Cortex of kidney (tissue), 1 donor: Measurements from ENCODE around the gene EXOSC2.

Source experiments
- DNase-seq: peaks from one replicate; lab custom pipeline; 2025; lab: John Stamatoyannopoulos, UW

Gene EXOSC2

DNA sequence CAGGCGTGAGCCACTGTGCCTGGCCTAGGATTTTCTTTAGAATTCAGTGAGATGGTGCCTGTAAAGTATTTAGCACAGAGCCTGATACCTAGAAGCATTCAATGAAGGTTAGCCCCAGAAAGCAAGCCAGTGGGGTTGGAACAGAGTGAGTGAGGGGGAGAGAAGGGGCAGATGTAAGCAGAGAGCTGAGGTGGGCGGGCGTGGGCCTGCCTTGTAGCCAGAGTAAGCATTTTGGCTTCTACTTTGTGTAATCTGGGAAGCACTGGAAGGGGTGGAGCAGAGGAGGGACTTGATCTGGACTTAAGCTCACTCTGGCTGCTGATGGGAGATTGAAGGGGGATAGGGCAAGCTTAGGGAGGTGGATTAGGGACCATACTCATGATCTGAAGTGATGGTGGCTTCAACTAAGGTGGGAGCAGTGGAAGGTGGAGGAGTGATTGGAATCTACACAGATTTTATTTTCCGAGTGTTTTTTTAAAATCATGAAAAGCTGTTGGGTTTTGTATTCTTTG, 2.6 kb downstream of the EXOSC2 start:
- no peak for DNase-seq

DNA sequence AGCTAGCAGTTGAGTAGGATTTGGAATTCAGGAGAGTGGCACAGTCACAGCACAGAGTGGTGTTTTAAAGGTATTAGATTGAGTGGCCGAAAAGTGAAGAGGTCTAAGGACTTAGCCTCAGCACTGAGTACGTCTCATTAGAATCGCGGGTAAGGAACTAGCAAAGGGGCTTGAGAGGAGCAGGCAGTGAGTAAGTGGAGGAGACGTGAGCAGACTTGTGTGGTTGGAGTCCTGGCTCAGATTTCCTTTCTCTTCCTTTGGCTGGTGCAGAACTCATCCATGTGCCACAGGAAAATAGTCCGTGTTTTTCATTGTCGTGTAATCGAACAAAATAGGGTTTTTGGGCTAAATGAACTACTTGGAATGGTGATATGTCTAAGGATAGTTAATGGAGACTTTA, 3.4 kb downstream of the EXOSC2 start:
- DNase-seq, result no peak

DNA sequence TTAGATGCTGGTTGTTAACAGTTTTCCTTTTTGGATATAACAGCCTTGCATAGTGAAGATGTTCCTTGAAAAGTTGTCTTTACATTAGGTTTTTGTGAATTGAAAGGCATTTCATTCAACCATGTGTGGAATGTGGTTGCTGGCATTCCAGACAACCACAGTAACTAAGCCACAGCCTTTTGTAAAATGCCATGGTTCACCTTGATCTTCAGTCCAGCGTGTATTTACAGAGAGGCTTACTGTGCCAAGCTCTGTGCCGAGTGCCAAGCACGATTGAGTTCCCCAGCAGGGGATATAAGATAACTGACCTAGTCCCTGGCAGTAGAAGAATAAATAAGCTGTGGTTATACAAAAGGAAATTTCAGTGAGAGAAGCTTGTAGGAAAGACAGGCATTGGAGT, 4.9 kb downstream of the EXOSC2 start:
- no peak for DNase-seq

DNA sequence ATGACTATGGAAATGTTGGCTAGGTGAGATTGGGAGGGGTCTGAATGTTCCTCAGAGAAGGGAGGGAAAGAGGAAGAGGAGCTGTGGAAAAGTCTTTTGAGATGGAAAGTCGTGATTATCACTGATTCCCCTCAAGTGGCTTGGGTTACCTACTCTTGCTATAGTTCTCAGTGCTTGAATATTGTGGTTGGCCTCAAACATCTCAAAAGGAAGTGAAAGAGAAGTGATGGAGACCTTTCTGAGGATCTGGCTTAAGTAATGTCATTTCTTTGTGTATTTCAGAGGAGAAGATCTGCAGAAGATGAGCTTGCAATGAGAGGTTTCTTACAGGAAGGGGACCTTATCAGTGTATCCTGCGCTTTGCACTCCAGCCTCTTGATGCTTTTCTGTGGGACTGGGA, 5.5 kb downstream of the EXOSC2 start:
- DNase-seq, result no peak

DNA sequence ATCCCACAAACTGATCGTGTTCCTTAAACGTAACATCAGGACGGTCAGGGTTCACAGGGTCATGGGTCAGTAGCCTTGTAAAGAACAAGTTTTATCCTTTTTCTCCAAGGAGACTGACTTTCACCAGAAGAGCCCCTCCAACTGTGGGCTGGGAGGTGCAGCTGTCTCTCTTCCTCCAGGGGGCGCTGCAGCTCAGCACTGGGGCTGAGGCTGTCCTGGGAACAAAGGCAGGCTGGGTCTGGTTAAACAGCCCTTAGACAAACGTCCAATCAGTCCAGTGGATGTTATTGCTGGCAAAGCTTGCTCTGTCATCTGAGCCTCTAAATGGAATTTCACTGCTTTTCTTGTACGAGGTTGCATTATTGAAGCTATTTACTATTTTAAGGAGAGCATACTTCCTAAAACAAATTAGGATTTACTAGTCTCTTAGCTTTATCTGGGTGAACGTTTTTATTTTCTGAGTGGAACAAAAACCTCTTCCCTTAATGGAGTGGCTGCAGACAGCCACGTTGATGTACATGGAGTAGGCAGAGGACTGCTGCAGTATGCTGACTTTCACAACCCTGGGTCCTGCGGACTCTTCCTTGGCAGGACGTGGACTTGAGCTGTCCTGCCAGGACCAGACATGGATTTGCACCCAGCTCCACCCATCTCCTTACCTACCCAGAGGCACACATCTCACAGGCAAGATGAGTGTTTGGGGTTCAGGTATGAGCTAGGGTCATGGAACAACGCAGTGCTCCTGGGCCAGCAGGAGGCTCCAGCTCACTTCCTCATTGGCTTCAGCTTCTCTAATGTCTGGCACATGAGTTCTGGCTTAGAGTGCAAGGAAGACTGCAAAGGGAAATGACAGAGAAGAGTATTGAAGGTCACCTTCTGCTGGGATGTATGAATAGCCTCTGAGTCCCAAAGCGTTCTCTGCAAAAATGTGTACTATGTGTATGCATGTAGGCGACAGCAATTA, 7.8 kb downstream of the EXOSC2 start:
- no peak for DNase-seq

DNA sequence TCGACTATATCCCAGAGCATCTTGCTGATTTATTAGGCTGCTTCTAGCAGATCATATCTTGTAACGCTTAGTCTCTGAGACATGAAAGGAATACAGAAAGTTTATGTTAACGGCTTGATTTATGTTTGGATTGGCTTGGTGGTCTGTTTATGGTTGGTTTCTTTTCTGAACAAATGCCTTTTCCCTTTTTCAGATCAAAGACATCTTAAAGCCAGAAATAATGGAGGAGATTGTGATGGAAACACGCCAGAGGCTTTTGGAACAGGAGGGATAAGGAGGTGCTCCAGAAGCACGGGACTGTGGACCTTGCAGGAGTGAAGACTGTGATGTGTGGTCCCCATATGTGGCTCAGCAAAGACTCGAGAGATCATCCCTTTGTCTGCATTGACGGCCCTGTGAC, 9.9 kb downstream of the EXOSC2 start:
- DNase-seq, result no peak

DNA sequence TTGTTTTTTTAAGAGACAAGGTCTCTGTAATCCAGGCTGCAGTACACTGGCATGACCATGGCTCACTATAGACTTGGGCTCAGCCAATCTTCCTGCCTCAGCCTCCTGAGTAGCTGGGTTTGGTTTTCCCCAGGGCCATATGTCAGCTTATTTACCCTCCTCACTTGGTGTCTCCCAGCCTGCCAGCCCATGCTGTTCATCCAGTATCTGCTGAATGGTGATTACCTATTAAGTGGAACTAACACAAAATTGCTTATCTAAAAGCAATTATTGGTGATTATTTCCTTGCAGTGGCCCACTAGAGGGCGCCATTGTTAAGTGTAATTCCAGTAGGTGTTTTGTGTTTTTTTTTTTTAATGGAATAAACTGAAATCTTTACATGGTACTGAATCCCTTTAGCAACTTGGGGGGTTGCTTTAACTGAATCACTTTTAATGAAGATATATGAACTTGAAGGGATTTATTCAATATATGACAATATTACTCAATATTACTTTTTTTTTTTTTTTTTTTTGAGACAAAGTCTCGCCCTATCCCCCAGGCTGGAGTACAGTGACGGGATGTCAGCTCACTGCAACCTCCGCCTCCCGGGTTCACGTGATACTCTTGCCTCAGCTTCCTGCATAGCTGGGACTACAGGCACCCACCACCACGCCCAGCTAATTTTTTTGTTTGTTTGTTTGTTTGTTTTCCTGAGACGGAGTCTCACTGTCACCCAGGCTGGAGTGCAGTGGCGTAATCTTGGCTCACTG, 13.8 kb downstream of the EXOSC2 start:
- no peak for DNase-seq

DNA sequence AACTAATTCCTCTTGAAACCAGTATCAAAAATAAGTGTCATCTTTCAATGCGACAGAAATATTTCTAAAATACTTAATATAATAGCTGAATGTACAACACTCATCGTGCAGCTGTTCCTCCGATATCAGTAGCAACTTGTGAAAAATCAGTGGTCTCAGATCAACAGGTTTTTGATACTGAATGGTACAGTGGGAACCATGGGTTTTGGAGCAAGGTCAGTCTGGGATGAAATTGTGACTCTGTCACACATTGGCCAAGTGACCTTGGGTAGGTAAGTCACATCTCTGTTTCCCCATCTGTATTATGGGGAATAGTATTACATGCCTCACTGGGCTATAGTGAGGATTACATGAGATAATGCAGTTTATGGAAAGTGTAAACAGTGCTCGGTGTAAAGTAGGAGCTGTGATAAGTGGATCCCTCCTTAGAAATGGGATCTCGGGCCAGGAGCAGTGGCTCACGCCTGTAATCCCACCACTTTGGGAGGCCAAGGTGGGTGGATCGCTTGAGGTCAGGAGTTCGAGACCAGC, 17.3 kb downstream of the EXOSC2 start:
- no peak for DNase-seq

DNA sequence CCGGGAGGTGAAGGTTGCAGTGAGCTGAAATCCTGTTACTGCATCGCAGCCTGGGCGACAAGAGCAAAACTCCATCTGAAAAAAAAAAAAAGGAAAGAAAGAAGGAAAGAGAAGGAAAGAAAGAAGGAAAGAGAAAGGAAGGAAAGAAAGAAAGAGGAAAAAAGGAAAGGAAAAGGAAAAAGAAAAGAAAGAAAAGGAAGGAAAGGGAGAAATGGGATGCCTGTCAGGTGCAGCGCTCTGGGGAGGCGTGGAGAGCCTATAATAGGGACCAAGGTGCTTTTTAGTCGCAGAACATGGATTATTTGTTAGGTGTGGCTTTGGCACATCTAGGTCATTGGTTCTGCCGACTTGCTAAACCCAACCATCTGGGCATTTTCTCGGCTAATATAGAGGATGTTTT, 17.9 kb downstream of the EXOSC2 start:
- DNase-seq, result no peak

DNA sequence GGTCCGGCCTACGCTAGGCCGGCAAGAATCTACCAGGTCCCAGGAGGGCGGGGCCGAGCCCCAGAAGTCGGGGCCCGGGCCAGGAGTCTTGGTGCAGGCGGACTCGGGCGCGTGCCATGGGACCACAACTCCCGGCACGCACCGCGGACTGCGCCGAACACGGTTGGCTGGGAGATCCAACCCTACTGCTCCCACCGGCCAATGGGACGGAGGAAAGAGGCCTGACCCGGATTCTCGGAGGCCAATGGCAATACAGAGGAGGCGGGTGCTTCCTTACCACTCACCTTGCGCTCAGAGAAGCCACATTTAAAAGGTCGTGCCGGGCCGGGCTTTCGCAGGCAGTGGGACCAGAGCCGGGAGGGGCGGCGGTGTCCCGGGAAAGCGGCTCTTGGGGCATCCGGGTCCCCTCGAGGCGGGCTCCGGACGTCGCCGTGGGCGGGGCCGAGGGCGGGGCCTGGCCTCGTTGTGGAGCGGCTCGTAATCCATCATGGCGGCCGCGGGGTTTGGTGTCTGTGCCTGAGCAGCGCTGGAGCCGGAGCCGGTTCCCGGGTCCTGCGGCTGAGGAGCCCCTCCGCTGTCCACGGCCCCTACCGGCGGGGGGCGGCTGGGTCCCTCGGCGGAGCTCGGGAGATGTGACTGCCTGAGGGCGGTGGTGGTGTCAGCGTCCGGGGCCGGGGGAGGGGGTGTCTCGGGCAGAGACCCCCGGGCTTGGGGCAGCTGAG, 19.1 kb downstream of the EXOSC2 start:
- no peak for DNase-seq

DNA sequence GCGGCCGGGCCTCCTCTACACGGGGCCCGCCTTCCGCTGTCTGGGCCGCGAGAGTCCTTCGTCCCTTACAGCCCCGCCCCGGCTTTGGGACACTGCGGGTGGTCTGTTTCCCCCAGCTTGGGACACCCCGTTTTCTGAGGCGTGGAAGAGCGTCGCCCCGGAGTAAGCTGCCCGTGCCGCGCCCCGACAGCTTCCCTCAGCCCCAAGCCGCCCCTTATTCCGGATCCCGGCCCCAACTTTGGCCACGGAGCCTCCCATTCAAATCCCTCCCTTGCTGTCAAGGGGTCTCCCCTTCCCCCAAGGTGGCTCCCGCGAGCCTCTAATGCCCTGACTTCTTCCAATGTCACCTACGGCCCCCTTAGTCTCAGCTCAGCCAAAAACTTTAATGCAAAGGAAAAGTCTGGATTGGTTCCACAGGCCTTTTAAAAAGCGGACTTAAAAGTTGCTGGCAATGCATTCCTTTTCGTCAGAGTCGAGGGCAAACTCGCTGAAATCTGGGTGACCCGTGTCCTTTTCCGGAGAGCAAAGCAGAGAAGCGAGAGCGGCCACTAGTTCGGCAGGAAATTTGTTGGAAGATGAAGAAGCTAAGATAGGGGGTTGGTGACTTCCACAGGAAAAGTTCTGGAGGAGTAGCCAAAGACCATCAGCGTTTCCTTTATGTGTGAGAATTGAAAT, 19.8 kb downstream of the EXOSC2 start:
- DNase-seq, result no peak

DNA sequence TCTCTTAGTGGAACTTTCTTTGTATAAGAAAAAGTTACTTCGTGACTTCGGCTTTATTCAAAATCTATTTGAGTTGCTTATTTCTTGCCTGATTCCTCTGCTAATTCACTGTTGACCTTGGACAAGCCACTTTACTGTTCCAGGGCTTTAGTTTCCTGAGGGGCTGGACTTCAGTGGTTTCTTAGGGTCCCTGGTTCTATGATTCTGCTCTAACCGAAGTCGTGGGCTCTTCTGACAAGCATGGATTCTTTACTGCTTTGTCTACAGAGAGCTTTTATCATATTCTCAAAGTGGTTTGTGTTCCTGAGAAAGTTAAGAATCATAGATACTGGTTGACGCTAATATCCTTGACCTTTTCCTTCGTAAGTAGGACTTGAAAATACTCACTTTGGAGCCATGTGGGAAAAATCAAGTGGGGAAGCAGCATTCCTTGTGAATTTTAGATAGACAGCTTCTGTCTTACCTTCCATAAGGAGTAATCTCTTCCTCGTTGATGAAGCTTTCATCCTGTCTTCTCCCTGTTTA, 21.1 kb downstream of the EXOSC2 start:
- DNase-seq, result no peak

DNA sequence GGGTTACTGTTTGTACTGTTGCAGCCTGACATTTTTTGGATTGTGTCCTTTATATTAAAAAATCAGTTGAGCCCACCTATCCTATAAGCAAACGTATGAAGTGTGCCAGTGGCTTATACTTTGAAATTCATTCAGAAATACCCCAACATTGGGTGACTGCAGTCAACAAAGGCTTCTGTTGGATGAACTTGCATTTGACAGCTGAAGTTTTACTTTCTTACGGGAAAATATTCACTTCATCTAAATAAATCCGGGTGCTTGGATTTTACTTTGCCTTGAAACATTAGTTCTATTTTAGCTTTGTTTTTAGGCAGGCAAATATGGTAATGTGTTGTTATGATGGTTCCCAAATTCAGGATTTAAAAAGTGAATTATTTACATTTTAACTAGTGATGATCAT, 21.7 kb downstream of the EXOSC2 start:
- DNase-seq, result no peak

DNA sequence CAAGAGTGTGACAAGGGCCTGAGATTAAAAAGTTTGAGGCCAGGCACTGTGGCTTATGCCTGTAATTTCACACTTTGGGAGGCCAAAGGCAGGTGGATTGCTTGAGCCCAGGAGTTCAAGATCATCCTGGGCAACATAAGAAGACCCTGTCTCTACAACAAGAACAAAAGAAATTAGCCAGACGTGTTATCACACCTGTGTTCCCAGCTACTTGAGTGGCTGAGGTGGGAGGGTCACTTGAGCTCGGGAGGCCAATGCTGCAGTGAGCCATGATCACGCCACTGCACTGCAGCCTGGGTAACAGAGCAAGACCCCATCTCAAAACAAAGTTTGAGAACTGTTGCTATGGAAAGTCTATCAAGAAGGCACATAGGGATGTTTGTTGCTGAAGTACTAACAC, 25.0 kb downstream of the EXOSC2 start:
- no peak for DNase-seq

DNA sequence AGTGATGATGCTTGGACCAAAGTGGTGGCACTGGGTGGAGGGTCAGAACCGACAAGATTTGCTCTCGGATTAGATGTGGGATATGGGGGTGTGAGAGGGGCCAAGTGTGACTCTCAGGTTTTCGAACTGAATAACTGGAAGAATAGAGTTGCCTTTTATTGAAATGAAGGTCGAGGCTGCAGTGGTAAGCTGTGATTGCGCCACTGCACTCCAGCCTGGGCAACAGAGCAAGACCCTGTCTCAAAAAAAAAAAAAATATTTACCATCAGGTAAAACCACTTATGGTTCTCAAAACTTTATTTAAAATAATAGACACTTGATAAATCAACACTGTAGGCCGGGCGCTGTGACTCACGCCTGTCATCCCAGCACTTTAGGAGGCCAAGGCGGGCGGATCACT, 27.2 kb downstream of the EXOSC2 start:
- DNase-seq, result no peak

DNA sequence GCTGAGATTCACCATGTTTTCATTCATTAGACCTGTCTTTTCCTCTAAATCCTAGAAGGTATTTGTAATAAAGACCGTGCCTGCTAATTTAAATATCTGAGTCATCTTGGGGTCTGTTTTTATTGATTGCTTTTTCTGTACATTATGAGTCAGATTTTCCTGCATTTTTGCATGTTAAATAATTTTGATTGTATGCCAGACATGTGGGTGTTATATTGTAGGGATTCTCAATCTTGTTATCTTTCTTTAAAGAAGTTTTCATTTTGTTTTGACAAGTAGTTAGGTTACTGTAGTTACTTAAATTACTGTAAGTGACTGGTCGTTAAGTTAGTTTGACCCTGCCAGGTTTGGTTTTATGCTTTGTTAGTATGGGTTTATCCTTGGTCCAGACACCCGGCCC, 35.1 kb downstream of the EXOSC2 start:
- DNase-seq, result no peak

DNA sequence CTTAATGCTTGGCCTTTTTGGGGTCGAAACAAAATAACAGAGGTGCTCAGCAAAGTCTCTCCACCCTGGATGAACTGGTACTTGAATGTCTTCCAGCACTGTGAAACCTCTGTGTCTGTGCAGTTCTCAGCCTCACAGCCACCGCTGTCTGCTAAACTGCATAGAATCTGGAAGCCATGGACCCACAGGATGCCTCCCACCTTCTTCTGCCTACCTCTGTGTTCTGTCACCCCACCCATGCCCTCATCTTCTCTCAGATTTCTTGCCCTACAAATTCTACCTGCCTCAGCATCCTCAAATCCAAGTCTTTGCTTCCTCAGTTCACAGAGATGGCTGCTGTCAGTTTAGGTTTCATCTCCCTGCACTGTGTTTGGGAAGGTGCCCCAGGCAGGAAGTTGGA, 35.6 kb downstream of the EXOSC2 start:
- DNase-seq, result no peak

DNA sequence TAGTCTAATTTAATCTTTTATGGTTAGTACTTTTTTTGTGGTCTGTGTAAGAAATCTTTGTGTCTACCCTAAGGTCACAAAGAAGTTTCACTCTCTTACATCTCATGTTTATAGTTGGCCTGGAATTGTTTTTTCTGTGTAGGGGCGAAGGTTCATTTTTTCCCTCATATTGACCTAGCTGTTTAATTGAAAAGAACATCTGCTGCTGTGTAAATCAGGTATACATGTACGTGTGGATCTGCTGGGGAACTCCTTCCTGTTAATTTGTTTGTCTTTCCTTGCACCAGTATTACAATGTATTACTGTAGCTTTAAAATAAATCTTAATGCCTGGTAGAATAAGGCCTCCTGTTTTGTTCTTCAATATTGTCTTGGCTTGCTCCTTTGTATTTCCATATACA, 37.8 kb downstream of the EXOSC2 start:
- no peak for DNase-seq

DNA sequence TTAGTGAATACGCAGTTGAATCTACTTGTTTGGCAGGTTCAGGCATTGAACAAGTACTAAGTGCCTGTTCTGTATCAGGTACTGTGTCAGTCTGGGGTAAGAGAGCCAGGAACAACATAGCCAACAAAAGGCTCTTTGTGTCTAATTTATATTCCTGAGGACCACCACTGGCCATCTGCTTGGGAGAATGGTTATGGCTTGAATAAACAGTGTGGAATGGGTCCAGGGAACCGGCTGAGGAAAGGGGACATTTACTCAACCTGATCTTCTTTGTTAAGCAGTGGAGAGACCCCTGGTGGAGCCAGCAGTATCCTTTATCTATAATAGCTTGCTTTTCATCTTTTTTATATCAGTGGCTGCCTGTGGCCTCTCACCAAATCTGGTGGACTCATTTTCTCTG, 38.6 kb downstream of the EXOSC2 start:
- DNase-seq, result no peak

DNA sequence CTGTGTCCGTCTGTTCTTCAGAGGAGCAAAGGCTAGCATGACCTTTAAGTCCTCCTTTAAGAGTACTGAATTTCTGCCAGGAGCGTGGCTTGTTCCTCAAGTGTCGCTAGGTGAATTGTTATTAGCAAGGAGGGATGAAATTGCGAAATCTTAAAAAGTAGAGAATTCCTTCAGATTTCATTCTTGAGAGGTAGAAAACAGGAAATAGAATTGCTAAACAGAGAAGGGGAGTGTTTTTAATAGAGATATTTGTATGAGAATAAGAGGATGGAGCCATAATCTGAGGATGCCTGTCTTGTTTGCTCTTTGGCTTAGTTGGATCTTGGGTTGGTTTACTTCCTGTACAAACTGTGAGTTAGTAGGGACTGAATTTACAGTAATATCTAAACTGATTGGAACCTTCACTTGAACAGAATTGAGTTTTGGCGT, 39.2 kb downstream of the EXOSC2 start:
- no peak for DNase-seq

DNA sequence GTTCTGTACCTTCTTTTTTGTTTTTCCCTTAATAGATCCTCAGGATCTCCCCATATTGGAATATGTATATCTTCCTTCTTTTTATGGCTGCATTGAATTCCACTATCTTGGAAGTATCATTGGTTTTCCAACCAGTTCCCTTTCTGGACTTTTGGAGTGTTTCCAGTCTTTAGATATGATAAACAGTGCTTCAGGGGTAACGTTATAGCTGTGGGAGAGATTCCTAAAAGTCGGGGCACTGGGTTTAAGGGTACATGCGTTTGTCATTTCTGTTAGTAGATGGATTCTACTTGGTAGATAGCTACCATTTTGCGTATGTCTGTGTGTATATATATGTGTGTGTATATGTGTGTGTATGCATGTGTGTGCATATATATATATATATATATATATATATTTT, 42.0 kb downstream of the EXOSC2 start:
- DNase-seq, result no peak
